Renal pelvis (tissue), 4 donors: ENCODE data around the gene NYNRIN. TPM values are rescaled to one million over a fixed set of nuclear protein-coding genes. Genes with fewer than 3 reads are reported as not detected.
"Not testable (repeated sequence)": the region's sequence is repeated elsewhere in the genome, so short reads cannot be mapped to it uniquely, and the experiment has no call there.

ENCODE experiments used
- DNase-seq: peaks from one replicate; pipeline ENCODE4 v3.0.0-alpha.2; 2013
- polyA plus RNA-seq, 3 donors: library from polyadenylated mRNA; unstranded; fragments of 120-200 nt; gene quantifications; one replicate each; pipeline ENCODE4 v1.2.1, GENCODE V29; 2013; ENCODE audit not compliant: insufficient read length in 3 of 3

The NYNRIN gene
- polyA plus RNA-seq, 3 donors: 44.1 to 58.4 (median 56.4) TPM

DNA sequence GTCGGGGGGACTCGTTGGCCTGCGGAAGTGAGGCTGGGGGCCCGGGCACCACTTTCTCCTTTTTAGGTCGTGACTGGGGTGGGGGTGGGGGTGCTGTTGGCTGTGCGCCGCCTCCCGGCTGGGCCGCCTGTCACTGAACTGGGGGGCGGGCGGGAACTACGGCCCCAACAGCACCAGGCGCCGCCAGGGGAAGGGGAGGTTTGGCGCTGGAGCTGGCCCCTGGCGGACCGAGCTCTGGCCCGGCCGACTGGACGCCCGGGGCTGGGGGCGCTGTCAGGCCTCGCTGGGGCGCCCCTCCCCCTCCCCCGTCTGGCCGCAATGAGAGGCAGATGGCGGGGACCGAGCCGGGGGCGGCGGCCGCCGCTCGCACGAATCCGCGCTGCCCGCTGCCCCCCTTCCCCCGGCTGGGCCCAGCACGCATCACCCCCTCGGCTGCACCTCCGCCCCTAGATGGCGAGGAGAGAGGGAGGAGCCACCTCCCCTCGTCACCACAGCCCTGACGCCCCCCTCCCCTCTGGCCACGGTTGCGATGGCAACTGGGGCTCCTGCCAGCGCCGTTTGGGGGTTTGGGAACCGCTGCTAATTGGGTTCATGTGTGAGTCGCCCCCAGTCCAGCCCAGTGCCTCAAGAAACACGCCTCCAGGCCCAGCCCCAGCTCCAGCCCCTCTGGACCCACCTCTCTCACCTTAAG is 30.1 kb upstream of the NYNRIN start:
- peak; percentile 84 for DNase-seq

DNA sequence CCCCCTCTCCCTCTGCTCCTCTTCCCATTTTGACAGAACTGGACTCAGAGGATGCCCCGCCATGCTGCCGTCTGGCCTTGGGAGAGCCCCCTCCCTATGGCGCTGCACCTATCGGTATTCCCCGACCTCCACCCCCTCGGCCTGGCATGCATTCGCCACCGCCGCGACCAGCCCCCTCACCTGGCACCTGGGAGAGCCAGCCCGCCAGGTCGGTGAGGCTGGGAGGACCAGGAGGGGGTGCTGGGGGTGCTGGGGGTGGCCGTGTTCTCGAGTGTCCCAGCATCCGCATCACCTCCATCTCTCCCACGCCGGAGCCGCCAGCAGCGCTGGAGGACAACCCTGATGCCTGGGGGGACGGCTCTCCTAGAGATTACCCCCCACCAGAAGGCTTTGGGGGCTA is 29.3 kb upstream of the NYNRIN start:
- DNase-seq: no peak

DNA sequence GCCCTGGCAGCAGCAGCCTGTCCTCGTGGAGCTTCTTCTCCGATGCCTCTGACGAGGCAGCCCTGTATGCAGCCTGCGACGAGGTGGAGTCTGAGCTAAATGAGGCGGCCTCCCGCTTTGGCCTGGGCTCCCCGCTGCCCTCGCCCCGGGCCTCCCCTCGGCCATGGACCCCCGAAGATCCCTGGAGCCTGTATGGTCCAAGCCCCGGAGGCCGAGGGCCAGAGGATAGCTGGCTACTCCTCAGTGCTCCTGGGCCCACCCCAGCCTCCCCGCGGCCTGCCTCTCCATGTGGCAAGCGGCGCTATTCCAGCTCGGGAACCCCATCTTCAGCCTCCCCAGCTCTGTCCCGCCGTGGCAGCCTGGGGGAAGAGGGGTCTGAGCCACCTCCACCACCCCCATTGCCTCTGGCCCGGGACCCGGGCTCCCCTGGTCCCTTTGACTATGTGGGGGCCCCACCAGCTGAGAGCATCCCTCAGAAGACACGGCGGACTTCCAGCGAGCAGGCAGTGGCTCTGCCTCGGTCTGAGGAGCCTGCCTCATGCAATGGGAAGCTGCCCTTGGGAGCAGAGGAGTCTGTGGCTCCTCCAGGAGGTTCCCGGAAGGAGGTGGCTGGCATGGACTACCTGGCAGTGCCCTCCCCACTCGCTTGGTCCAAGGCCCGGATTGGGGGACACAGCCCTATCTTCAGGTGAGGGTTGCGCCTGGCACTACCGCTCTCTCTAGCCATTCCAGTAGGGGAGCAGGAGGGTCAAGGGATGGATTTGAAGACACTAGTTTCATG is 28.7 kb upstream of the NYNRIN start:
- DNase-seq: no peak

DNA sequence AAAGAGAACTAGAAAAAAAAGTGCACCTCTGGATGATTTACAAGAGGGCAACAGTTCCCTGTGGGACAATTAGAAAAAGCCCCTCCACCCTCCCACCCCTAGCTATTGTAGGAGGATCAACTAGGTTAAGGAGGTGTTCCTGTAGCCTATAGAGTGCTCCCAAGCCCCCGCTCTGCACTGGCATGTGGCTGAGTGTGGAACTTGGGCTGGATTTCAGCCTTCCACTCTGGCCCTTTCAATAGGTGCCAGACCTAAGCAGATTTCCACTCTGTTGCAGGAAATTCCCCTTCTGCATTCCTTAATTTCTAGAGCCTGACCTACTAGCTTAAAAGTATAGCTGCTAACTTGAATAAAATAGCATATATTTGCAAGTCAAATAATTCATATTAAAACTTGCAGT is 28.1 kb upstream of the NYNRIN start:
- DNase-seq: no peak

DNA sequence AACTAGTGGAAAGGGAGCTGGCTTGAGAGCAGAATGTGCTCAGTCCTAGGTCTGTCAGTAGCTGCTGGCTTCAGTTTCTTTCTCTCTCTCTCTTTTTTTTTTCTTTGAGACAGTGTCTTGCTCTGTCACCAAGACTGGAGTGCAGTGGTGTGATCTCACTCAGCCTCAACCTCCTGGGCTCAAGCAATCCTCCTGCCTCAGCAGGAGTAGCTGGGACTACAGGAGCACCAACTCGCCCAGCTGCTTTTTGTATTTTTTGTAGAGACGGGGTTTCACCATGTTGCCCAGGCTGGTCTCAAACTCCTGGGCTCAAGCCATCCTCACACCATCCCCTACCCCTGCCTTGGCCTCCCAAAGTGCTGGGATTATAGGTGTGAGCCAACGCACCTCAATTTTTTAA is 27.2 kb upstream of the NYNRIN start:
- not testable (repeated sequence) for DNase-seq

DNA sequence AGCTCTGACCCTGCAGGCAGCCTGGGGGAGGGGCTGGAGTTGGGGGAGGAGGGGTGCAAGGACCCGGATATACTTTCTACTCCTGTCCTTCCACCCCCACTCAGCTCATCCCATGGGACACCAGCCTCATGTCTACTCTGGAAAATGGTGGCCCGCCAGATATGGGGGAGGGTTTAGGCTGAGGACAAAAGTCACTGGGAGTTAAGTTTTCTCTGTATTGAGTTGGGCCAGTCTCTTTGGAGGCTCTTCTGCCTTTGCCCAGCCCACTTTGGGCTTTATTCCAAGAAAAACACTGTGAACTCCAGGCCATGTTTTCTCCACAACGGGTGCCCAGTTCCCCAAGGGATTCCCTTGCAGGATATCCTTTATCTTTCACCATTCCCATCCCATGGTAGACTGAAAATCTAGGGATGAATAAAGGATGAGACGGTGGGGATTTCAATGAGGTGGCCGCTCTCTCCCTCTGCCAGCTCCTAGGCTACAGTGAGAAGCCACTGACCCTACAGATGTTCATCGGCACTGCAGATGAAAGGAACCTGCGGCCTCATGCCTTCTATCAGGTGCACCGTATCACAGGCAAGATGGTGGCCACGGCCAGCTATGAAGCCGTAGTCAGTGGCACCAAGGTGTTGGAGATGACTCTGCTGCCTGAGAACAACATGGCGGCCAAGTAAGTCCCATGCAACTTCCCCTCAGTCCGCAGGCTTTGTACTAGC is 25.9 kb upstream of the NYNRIN start:
- no peak for DNase-seq

DNA sequence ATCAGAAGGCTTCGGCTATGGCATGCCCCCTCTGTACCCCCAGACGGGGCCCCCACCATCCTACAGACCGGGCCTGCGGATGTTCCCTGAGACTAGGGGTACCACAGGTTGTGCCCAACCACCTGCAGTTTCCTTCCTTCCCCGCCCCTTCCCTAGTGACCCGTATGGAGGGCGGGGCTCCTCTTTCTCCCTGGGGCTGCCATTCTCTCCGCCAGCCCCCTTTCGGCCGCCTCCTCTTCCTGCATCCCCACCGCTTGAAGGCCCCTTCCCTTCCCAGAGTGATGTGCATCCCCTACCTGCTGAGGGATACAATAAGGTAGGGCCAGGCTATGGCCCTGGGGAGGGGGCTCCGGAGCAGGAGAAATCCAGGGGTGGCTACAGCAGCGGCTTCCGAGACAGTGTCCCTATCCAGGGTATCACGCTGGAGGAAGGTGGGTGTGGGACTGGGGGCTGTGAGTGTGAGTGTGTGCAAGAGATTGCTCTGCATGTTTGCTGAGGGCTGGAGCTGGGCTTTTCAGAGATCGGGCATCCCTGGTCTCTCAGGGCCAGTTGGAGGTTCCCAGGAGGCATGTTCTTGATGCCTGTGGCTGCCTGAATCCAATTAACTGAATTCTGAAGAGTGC is 22.2 kb upstream of the NYNRIN start:
- no peak for DNase-seq

DNA sequence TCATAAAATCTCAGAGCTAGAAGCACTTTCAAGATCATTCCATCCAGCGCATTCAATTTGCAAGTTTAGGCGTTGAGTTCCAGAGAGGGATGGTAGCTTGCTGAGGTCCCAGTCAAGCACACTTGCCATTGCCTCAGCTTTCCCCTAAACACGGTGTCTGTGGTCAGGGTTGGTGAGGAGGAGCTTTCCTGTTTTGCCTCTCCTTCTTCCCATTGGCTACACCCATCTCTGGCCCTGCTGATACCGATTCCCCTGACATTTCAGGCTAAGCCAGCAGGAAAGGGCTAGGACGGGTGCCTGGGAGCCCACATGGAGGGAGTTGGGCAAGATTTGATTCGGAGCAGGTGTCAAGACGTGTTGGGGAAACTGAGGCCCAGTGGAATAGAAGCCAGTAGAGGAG is 21.7 kb upstream of the NYNRIN start:
- no peak for DNase-seq

DNA sequence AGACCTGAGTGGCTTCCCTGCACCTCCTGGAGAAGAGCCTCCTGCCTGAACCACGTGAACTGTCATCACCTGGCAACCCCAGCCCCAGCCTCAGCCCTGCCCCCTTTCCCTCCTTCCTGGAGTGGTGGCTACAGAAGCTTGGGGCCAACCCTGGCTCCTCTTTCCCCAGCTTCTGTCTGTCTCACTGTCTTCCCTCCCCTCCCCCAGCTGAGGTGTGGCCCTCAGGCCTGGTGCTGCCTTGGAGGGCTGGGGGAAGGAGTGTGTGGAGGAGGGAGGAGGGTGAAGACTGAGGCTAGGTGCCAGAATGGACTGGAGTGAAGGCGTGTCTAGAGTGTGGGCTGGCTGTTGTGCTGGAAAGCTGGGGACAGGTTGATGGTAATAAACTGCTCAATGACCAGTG is 21.1 kb upstream of the NYNRIN start:
- DNase-seq: no peak

DNA sequence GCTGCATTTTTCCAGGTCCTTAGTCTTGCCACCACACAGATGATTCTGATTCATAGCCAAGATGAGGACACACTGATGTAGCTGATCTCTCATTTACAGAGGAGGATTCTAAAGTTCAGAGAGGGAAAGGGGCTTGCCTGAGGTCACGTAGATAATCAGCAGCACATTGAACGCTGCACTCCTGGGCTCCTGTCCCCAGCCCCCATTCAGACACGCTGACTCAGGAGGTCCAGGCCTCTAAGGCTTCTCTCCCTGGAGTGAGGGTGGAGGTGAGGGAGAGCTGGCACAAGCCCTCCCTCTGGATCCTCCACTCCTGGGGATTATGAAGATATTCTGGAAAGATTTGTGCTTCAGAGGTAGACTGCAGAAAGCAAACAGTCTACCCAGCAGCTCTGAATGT is 20.5 kb upstream of the NYNRIN start:
- no peak for DNase-seq

DNA sequence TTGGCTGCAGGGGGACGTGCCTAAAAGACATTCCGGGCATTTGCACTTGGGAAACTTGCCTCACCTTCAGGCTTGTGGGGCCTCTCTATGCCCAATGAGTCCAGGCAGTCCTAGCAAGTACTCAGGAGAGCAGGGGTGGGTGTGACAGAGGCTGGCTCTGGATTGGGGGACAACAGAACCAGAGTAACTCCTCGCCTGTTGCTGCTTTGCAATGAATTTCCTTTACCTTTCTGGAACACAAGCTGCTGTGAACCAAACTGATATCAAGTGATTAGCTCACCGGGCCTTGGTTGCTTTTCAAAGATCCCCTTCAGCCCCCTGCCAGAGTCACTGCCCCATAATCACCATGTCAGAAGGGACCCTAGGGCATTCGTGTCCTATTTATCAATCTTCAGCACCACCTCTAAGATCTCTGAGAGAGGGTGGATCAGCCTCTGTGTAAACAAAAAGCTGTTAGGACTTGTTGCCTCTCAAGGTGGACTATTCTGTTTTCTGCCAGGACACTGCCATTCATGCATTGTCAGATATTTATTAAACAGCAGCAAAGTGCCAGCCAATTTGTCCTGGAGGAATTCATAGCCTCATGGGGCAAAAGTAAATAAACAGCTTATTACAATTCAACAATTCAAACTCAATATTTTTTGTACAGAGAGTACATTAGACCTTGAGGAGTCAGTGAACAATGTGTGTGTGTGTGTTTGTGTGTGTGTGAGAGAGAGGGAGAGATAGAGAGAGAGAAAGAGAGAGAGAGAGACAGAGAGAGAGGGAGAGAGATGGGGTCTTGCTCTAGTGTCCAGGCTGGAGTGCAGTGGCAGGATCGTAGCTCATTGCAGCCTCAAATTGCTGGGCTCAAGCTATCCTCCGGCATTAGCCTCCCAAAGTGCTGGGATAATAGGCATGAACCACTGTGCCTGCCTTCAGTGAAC is 19.6 kb upstream of the NYNRIN start:
- no peak for DNase-seq

DNA sequence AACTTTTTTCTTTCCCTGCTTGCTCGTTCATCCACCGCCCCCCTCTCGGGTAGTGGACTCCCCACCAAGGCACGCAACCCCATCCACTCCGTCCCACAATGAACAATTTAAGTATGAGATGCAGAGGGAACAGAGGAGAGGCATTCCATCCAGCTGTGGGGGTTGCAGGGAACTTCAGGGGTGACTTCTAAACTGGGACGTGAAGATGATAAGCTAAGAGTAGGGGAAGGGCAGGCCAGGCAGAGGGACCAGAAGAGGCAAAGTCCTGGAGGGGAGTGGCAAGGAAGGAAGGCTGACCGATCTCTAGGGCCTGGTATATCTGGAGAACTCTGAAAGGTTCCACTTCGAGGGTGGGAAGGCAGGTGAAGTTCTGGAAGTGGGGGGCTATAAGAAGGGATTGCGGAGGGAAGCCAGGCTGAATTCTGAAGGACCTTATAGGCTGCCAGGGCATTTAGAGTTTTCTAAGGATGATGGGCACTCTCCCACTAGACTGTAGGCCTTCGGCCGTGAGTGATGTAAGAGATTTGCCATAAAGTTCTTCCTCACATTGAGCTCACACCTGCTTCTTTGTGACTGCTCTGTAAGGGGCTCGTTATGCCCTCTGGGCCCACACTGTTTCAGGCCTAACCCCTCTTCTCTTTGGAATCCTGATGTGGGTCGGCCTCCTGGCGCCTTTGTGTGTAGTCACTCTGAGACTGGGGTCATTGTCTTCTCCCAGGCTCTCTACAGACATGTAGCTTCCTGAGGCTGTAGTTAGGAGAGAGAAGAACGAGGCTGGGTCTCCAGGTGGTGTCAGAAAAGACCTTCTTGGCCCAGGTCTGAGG is 18.7 kb upstream of the NYNRIN start:
- no peak for DNase-seq

DNA sequence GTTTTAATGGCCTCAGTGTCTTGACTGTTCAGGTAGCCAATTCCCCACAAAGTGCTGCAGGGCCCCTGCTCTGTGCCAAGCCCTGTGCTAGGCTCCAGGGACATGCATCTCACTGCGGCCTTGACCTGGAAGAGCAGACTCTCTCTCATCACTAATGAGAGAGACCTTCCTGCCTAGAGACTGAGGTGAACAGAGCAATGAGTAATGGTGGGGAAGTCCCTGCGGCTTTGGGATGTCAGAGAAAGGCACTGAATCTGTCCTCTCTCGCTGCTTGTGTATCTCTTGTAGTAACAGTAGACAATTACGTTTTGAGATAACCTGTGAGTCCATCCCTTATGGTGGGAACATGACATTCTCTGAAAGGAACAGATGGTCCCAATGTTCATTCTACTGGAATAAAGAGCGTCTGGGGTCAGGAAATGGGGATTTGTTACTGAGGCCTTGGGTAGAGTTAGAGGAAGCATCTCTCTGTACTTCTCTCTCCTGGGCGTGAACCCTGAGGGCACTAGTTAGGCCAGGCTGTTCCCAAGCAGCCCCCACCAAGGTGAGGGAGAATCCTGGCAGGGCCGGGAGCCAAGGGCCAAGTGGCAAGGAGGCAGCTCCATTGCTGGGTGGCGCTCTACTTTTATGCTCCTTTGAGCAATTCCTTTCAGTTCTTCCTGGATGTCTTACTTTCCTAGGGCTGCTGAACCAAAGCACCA is 17.3 kb upstream of the NYNRIN start:
- DNase-seq: no peak

DNA sequence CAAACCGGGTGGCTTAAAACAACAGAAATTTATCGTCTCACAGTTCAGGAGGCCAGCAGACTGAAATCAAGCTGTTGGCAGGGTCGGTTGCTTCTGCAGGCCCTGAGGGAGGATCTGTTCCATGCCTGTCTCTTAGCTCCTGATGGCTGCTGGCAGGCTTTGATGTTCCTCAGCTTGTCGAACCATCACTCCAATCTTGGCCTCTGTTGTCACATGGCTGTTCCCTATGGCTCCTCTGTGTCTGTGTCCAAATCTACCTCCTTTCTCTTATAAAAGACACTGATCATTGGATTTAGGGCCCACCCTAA is 16.8 kb upstream of the NYNRIN start:
- DNase-seq: peak; percentile 76

DNA sequence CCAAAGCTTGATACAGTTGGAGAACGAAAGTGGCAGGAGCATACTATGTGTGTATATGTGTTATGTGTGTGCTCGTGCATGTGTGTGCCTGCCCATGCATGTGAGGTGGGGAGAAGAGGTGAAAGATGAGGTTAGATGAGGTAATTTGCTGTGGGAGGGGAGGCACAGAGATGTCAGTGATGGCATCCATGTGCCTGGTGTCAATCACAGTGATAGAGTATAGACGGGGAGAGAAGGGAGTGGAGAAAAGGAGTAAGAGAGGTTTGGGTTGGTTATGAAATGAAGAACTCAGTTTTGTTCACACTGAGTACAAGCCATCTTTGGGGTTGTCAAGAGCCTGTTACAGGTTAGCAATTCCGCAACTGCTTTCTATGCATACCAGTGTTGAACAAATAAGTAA is 14.6 kb upstream of the NYNRIN start:
- no peak for DNase-seq

DNA sequence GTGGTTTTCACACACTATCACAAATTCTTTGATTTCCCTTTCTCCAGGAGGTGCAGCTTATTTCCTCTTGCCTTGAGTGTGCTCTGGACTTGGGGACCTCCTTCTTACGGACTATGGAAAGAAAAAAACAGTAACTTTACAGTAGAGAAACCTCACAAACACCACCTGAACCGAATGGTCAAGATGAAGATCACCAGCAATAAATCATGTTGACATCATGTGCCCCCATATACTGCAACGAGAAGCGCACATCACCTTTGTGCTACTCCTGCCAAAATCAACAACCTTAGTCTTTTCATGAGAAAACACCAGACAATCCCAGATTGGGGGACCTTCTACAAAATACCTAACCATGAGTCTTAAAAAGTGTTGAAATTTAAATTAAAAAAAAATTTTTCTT is 13.3 kb upstream of the NYNRIN start:
- DNase-seq: no peak

DNA sequence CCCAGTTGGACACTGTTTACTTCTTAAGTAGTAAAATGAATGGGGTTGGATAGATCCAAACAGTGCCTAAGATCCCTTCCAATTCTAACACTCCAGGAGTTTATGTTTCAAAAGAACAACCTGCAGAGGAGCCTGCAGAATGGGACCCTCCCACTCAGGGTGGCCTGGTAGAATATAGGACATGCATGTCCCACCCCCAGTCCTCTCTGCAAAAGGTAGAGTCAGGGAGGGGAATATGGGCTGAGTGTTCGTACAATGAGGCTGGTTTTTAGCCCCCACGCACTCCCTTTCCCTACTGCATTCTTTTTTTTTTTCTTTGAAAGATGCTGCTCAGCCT is 11.8 kb upstream of the NYNRIN start:
- no peak for DNase-seq

DNA sequence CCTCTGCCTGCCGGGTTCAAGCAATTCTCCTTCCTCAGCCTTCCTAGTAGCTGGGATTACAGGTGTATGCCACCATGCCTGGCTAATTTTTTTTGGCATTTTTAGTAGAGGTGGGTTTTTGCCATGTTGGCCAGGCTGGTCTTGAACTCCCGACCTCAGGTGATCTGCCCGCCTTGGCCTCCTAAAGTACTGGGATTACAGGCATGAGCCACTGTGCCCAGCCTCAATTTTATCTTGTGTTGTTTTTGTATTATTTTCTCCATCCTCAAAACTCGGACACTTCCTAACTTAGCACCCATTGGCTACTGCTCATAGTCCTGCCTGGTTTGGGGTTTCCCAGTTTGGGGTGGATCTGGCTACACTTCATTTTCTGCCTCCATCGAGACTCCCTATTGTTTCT is 11.2 kb upstream of the NYNRIN start:
- DNase-seq: not testable (repeated sequence)

DNA sequence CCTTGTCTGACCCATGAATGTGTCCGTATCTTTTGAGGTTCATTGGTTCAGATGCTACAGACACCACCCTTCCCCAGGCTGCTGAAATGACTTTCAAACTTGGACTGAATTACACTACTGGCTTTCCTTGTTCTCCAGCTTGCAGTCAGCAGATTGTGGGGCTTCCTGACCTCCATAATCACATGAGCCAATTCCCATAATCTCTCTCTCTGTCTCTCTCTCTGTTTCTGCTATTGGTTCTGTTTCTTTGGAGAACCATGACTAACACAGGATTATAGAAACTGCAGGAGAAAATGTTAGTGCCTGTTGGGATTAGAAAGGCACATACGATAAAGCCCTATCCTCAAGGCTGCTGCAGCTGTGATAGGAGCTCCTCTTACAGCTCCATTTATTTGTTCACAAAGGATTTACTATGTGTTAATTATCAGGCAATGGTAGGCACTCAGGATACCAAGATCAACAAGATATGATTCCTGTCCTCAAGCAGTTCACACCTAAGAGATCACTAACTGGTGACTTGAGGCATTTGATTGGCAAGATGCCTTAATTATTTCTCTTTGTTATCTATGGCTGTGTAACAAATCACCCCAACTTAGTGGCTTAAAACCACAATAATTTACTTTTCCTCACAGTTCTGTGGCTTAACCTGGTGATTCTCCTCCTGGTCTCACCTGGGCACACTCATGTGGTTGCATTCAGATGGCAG is 10.2 kb upstream of the NYNRIN start:
- no peak for DNase-seq
